ENCODE data around the gene NACC2.

NACC2 gene

GRCh38 chr9:136090768-136091581 is 4.1 kb downstream of the NACC2 start:
- ChIA-PET POLR2A (interaction anchor here (1.0 to 2.4 kb wide), 5 partner anchors 19 to 39 kb away, joined by 3 to 9 read pairs (median 5); no protein-coding TSS in a partner anchor), CTCF (interaction anchor here (0.6 to 4.0 kb wide), 9 partner anchors 27 to 200 kb away, joined by 3 to 67 read pairs (median 5); no protein-coding TSS in a partner anchor)
- no peaks in the 10 kb centered on the region for H3K9me3 ChIP-seq (ENCODE audit: control insufficient read depth, insufficient read depth, low read depth, low read length)
- no peak overlapping the region for H3K27ac ChIP-seq (ENCODE audit: extremely low read depth, low read depth, low read length)
- no peak overlapping the region for H3K4me3 ChIP-seq (ENCODE audit: low read depth, low read length)
- H3K36me3 ChIP-seq (ENCODE audit: control insufficient read depth in 2 of 2, insufficient read depth in 1 of 2, low read length in 2 of 2), result peaks cover 0 to 11% of the 10 kb centered on the region in 2 experiments; a peak in 1 of 3 replicates
- H3K4me1 ChIP-seq (ENCODE audit: control insufficient read depth, insufficient read depth, low read length), result peaks cover 6% of the 10 kb centered on the region
- TF ChIP-seq ZNF580 (tag by site-specific recombination; IDR thresholded peaks at IDR 0.05) (no peak), TSHZ1 (tag by site-specific recombination; IDR thresholded peaks at IDR 0.05; ENCODE audit: borderline replicate concordance) (no peak), ZBTB48 (tag by site-specific recombination; IDR thresholded peaks at IDR 0.05) (no peak), ZNF548 (tag by site-specific recombination; IDR thresholded peaks at IDR 0.05) (no peak), ZNF280C (tag by site-specific recombination; IDR thresholded peaks at IDR 0.05) (no peak), PRDM1 (tag by site-specific recombination; IDR thresholded peaks at IDR 0.05) (no peak), HIC1 (tag by site-specific recombination; IDR thresholded peaks at IDR 0.05) (no peak), IKZF3 (tag by site-specific recombination; IDR thresholded peaks at IDR 0.05) (peak; percentile 39; the same call in 1 of the 2 replicates), ZNF621 (tag by site-specific recombination; IDR thresholded peaks at IDR 0.05) (no peak), ZBTB8A (tag by site-specific recombination; IDR thresholded peaks at IDR 0.05) (peak; percentile 22; the same call in 1 of the 2 replicates), ZNF155 (tag by site-specific recombination; IDR thresholded peaks at IDR 0.05) (no peak), SP2 (tag by site-specific recombination; IDR thresholded peaks at IDR 0.05) (peak; percentile 30; the same call in 1 of the 2 replicates), ZNF132 (tag by site-specific recombination; IDR thresholded peaks at IDR 0.05; ENCODE audit: borderline replicate concordance) (no peak), SCRT2 (tag by site-specific recombination; IDR thresholded peaks at IDR 0.05) (no peak), PBX3 (CRISPR knock-in tag; IDR thresholded peaks at IDR 0.05) (no peak), PRDM4 (tag by site-specific recombination; IDR thresholded peaks at IDR 0.05) (no peak), ZNF513 (tag by site-specific recombination; IDR thresholded peaks at IDR 0.05) (no peak), ZNF433 (tag by site-specific recombination; IDR thresholded peaks at IDR 0.05; ENCODE audit: low read depth) (no peak), ZNF701 (tag by site-specific recombination; IDR thresholded peaks at IDR 0.05) (no peak), ZBTB44 (tag by site-specific recombination; IDR thresholded peaks at IDR 0.05) (no peak)

Data from HEK293 (cell line).